Measurements from ENCODE around the gene GPR160. TPM values are rescaled to one million over a fixed set of nuclear protein-coding genes. Genes with fewer than 3 reads are reported as not detected.
"Not testable (repeated sequence)": the region's sequence is repeated elsewhere in the genome, so short reads cannot be mapped to it uniquely, and the experiment has no call there.

The GPR160 gene
- total RNA-seq, 3 donors from 2014 or later: 4.2 to 31.9 (median 27.9) TPM

- no peak for DNase-seq (ENCODE audit: low spot score in 2 of 2)
- intact Hi-C loops (cut with DNase I; ENCODE audit: low total_unique reads): no loop called here
- no peak overlapping the region for H3K4me3 ChIP-seq
- H3K27ac ChIP-seq: no peak overlapping the region
- no peaks in the 10 kb centered on the region for H3K36me3 ChIP-seq
- TF ChIP-seq POLR2AphosphoS5 (IDR thresholded peaks at IDR 0.05) (no peak), POLR2A (IDR thresholded peaks at IDR 0.05) (no peak)
- TF ChIP-seq, protein P1, sequence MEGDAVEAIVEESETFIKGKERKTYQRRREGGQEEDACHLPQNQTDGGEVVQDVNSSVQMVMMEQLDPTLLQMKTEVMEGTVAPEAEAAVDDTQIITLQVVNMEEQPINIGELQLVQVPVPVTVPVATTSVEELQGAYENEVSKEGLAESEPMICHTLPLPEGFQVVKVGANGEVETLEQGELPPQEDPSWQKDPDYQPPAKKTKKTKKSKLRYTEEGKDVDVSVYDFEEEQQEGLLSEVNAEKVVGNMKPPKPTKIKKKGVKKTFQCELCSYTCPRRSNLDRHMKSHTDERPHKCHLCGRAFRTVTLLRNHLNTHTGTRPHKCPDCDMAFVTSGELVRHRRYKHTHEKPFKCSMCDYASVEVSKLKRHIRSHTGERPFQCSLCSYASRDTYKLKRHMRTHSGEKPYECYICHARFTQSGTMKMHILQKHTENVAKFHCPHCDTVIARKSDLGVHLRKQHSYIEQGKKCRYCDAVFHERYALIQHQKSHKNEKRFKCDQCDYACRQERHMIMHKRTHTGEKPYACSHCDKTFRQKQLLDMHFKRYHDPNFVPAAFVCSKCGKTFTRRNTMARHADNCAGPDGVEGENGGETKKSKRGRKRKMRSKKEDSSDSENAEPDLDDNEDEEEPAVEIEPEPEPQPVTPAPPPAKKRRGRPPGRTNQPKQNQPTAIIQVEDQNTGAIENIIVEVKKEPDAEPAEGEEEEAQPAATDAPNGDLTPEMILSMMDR (IDR thresholded peaks at IDR 0.05): no peak
- no peaks in the 10 kb centered on the region for H3K9me3 ChIP-seq
- H3K27me3 ChIP-seq: no peaks in the 10 kb centered on the region
- no peaks in the 10 kb centered on the region for H3K4me1 ChIP-seq
These were observed 64.6 kb downstream of the GPR160 start for GRCh38 chr3:170102431-170102830.

- intact Hi-C loops (cut with DNase I; ENCODE audit: low total_unique reads): no loop called here
- TF ChIP-seq POLR2A (IDR thresholded peaks at IDR 0.05) (no peak), POLR2AphosphoS5 (IDR thresholded peaks at IDR 0.05) (no peak)
- TF ChIP-seq, protein P1 (IDR thresholded peaks at IDR 0.05): no peak
These were observed 70.1 kb downstream of the GPR160 start for GRCh38 chr3:170107941-170108340.

GRCh38 chr3:170108955-170109354 is 71.2 kb downstream of the GPR160 start:
- H3K27me3 ChIP-seq: no peaks in the 10 kb centered on the region
- no peak for DNase-seq (ENCODE audit: low spot score in 2 of 2)
- H3K4me1 ChIP-seq: no peaks in the 10 kb centered on the region
- no peaks in the 10 kb centered on the region for H3K9me3 ChIP-seq
- H3K27ac ChIP-seq: no peak overlapping the region
- no peaks in the 10 kb centered on the region for H3K36me3 ChIP-seq
- H3K4me3 ChIP-seq: no peak overlapping the region
- TF ChIP-seq POLR2A (IDR thresholded peaks at IDR 0.05) (no peak), POLR2AphosphoS5 (IDR thresholded peaks at IDR 0.05) (no peak)
- TF ChIP-seq, protein P1 (IDR thresholded peaks at IDR 0.05): no peak
- intact Hi-C loops (cut with DNase I; ENCODE audit: low total_unique reads): no loop called here

More at GRCh38 chr3:170107941-170108340, 70.1 kb downstream of the GPR160 start:
- H3K4me3 ChIP-seq: no peak overlapping the region
- no peaks in the 10 kb centered on the region for H3K9me3 ChIP-seq
- no peak for DNase-seq (ENCODE audit: low spot score in 2 of 2)
- H3K27ac ChIP-seq: no peak overlapping the region
- no peaks in the 10 kb centered on the region for H3K27me3 ChIP-seq
- no peaks in the 10 kb centered on the region for H3K4me1 ChIP-seq
- H3K36me3 ChIP-seq: no peaks in the 10 kb centered on the region

- DNase-seq (ENCODE audit: low spot score in 2 of 2): no peak
- Histone ChIP-seq H3K9me3 (no peaks in the 10 kb centered on the region), H3K4me3 (no peak overlapping the region), H3K36me3 (peaks cover 4% of the 10 kb centered on the region), H3K27me3 (no peaks in the 10 kb centered on the region), H3K4me1 (no peaks in the 10 kb centered on the region), H3K27ac (no peak overlapping the region)
- intact Hi-C loops (cut with DNase I; ENCODE audit: low total_unique reads): no loop called here
- TF ChIP-seq POLR2A (IDR thresholded peaks at IDR 0.05) (no peak), POLR2AphosphoS5 (IDR thresholded peaks at IDR 0.05) (no peak)
- TF ChIP-seq, protein P1 (IDR thresholded peaks at IDR 0.05): no peak
These were observed 71.9 kb downstream of the GPR160 start for GRCh38 chr3:170109579-170110293.

GRCh38 chr3:170111147-170111771 is 73.5 kb downstream of the GPR160 start:
- no peaks in the 10 kb centered on the region for H3K27me3 ChIP-seq
- TF ChIP-seq POLR2A (IDR thresholded peaks at IDR 0.05) (no peak), POLR2AphosphoS5 (IDR thresholded peaks at IDR 0.05) (no peak)
- TF ChIP-seq, protein P1 (IDR thresholded peaks at IDR 0.05): no peak
- no peak for DNase-seq (ENCODE audit: low spot score in 2 of 2)
- no peaks in the 10 kb centered on the region for H3K9me3 ChIP-seq
- no peaks in the 10 kb centered on the region for H3K4me1 ChIP-seq
- H3K4me3 ChIP-seq: no peak overlapping the region
- peaks cover 4% of the 10 kb centered on the region for H3K36me3 ChIP-seq
- no peak overlapping the region for H3K27ac ChIP-seq
- intact Hi-C loops (cut with DNase I; ENCODE audit: low total_unique reads): no loop called here

GRCh38 chr3:170114165-170114564 is 76.4 kb downstream of the GPR160 start:
- H3K27ac ChIP-seq; H3K27me3 ChIP-seq; H3K9me3 ChIP-seq; DNase-seq (ENCODE audit: low spot score in 2 of 2); intact Hi-C loops (cut with DNase I; ENCODE audit: low total_unique reads); H3K4me3 ChIP-seq; H3K36me3 ChIP-seq; H3K4me1 ChIP-seq: not testable (repeated sequence)
